Central memory CD8-positive, alpha-beta T cell (primary cell): ENCODE results near the gene MYH3.

Experiments
- ATAC-seq: fragments of 150-1000 bp; cut with Tn5 transposase; replicated peaks from 2 replicates; pipeline ENCODE4 v1.10.0; 2022; ENCODE audit warnings: mild to moderate bottlenecking, moderate FRiP score, moderate number of reproducible peaks; ENCODE audit not compliant: poor library complexity, severe bottlenecking; ENCODE audit errors: extremely low read depth
- DNase-seq, 2 donors: peaks; one replicate each; pipeline ENCODE4 v3.0.0; 2021; ENCODE audit warnings: low spot score in 2 of 2
- H3K27ac Mint-ChIP-seq: one replicate; pipeline ENCODE4 v1.8.0; 2022; ENCODE audit warnings: low read depth, mild to moderate bottlenecking, moderate library complexity, mixed read lengths
- H3K27me3 Mint-ChIP-seq: one replicate; pipeline ENCODE4 v1.8.0; 2022; ENCODE audit warnings: mixed read lengths
- H3K36me3 Mint-ChIP-seq: one replicate; pipeline ENCODE4 v1.8.0; 2022; ENCODE audit warnings: mild to moderate bottlenecking, moderate library complexity, mixed read lengths; ENCODE audit not compliant: insufficient read depth
- H3K4me1 Mint-ChIP-seq: one replicate; pipeline ENCODE4 v1.8.0; 2022; ENCODE audit warnings: mixed read lengths
- H3K4me3 Mint-ChIP-seq: one replicate; pipeline ENCODE4 v1.8.0; 2022; ENCODE audit warnings: mild to moderate bottlenecking, moderate library complexity, mixed read lengths
- H3K9me3 Mint-ChIP-seq: one replicate; pipeline ENCODE4 v1.8.0; 2022; ENCODE audit warnings: mixed read lengths

Gene MYH3

GRCh38 chr17:10640475-10640874 lies 16.6 kb downstream of the MYH3 start:
- no peak overlapping the region for H3K27ac Mint-ChIP-seq
- H3K27me3 Mint-ChIP-seq = no peaks in the 10 kb centered on the region
- no peak for DNase-seq
- no peaks in the 10 kb centered on the region for H3K4me1 Mint-ChIP-seq
- no peak for ATAC-seq
- no peaks in the 10 kb centered on the region for H3K9me3 Mint-ChIP-seq
- peaks cover 11% of the 10 kb centered on the region for H3K36me3 Mint-ChIP-seq
- no peak overlapping the region for H3K4me3 Mint-ChIP-seq

DNA sequence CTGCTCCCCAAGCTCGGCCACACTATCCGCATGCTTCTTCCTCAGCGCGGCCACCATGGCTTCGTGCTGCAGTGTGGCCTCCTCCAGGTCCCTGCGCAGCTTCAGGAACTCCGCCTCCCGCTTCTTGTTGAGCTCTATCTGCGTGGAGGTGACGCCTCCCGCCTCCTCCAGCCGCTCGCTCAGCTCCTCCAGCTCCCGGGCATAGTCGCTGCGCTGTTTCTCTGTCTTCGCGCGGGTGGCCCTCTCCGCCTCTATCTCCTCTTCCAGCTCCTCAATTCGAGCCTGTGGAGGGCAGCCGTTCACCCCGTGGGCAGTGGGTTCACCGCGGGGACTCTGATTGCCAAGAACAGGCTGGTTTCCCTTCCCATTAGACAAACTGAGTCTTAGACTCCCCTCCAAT lies 19.0 kb downstream of the MYH3 start:
- Mint-ChIP-seq H3K27ac (peak overlapping the region; percentile 42), H3K27me3 (no peaks in the 10 kb centered on the region), H3K4me1 (no peaks in the 10 kb centered on the region), H3K36me3 (peaks cover 11% of the 10 kb centered on the region), H3K4me3 (no peak overlapping the region), H3K9me3 (no peaks in the 10 kb centered on the region)
- no peak for DNase-seq
- no peak for ATAC-seq

DNA sequence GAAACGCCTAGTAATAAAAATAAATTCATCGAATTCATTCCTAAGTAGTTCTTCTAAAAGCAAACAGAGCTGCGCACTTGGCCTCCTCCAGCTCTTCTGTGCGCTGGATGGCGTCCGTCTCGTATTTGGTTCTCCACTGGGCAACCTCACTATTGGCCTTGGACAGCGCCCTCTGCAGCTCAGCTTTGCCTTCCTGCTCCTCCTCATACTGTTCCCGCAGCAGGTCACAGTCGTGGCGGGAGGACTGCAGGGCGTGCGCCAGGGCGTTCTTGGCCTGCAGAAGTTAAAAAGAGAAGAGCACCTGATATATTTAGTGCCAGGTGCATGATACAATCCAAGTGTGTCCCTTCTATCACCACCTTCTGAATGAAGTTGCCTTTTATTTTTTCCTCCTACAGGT lies 21.8 kb downstream of the MYH3 start:
- ATAC-seq = no peak
- DNase-seq = no peak
- H3K36me3 Mint-ChIP-seq = peaks cover 8% of the 10 kb centered on the region

DNA sequence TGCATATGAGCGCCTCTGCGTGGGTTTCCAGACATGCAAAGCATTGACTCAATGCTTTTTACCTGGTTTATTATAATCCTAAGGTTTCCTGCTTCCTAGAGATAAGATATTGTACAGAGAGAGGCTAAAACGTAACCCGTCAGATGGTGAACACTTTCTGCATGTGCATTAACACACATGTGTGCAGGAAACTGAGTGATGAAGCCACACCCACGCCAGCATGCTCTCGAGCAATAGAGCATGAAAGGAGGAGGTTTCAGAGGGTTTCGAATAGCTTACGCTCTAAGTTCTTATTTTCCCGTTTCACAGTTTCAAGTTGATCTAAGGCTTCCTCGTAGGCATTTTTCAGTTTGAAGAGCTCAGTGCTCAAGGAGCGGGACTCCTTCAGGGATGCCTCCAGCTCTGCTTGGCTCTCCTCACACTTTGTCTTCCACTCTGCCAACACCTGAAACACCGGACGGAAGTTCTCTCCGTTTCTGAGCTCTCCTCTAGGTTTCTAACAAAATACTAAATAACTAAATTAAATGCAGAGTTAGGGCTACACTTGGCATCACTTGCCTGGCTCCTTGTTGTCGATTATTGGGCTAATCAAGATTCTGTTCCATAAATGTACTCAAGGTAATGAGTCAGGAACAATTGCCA lies 23.2 kb downstream of the MYH3 start:
- ATAC-seq (no peak), DNase-seq (no peak)
- Mint-ChIP-seq H3K27ac (no peak overlapping the region), H3K9me3 (no peaks in the 10 kb centered on the region), H3K4me1 (peaks cover 5% of the 10 kb centered on the region), H3K36me3 (peaks cover 5% of the 10 kb centered on the region), H3K27me3 (no peaks in the 10 kb centered on the region), H3K4me3 (no peak overlapping the region)

More for the DNA sequence above, 21.8 kb downstream of the MYH3 start:
- Mint-ChIP-seq H3K27ac (no peak overlapping the region), H3K9me3 (no peaks in the 10 kb centered on the region), H3K27me3 (no peaks in the 10 kb centered on the region), H3K4me3 (no peak overlapping the region), H3K4me1 (peaks cover 5% of the 10 kb centered on the region)

GRCh38 chr17:10631701-10632100 lies 25.4 kb downstream of the MYH3 start:
- Mint-ChIP-seq H3K4me3 (no peak overlapping the region), H3K27me3 (no peaks in the 10 kb centered on the region), H3K9me3 (no peaks in the 10 kb centered on the region), H3K27ac (no peak overlapping the region), H3K36me3 (peaks cover 4% of the 10 kb centered on the region), H3K4me1 (peaks cover 5% of the 10 kb centered on the region)
- ATAC-seq (no peak), DNase-seq (no peak)

- peaks cover 5% of the 10 kb centered on the region for H3K4me1 Mint-ChIP-seq
- no peak for ATAC-seq
Observed at GRCh38 chr17:10631048-10631700, 25.9 kb downstream of the MYH3 start.

DNA sequence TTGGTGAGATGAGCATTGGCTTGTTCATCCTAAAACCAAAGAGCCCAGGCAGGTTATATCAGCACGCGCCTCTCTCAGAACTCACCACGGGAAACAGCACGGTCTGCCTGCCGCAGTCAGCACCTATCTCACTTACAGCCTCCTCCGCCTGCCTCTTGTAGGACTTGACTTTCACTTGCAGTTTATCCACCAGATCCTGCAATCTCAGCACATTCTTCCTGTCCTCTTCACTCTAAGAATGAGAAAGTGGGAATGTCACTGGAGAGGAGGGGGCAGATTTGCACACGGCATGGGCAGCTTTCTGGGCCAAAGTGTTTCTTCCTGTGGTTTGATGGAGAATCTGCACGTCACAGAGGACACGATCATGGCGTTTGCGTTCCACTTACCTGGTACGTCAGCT lies 27.4 kb downstream of the MYH3 start:
- no peak for ATAC-seq
- Mint-ChIP-seq H3K4me3 (no peak overlapping the region), H3K27ac (no peak overlapping the region), H3K27me3 (peaks cover 4% of the 10 kb centered on the region), H3K4me1 (peaks cover 5% of the 10 kb centered on the region), H3K9me3 (no peaks in the 10 kb centered on the region), H3K36me3 (peaks cover 1% of the 10 kb centered on the region)
- no peak for DNase-seq

More at GRCh38 chr17:10631048-10631700, 25.9 kb downstream of the MYH3 start:
- Mint-ChIP-seq H3K27me3 (no peaks in the 10 kb centered on the region), H3K36me3 (peaks cover 4% of the 10 kb centered on the region), H3K4me3 (no peak overlapping the region), H3K9me3 (no peaks in the 10 kb centered on the region), H3K27ac (no peak overlapping the region)
- DNase-seq = no peak

- Mint-ChIP-seq H3K4me3 (no peak overlapping the region), H3K36me3 (peaks cover 1% of the 10 kb centered on the region), H3K9me3 (no peaks in the 10 kb centered on the region), H3K4me1 (peaks cover 5% of the 10 kb centered on the region), H3K27me3 (peaks cover 10% of the 10 kb centered on the region), H3K27ac (no peak overlapping the region)
- ATAC-seq = no peak
- DNase-seq = no peak
Observed at GRCh38 chr17:10628756-10629155, 28.4 kb downstream of the MYH3 start.

GRCh38 chr17:10626390-10626789 lies 30.7 kb downstream of the MYH3 start:
- Mint-ChIP-seq H3K4me3 (no peak overlapping the region), H3K9me3 (no peaks in the 10 kb centered on the region), H3K36me3 (no peaks in the 10 kb centered on the region), H3K4me1 (peaks cover 5% of the 10 kb centered on the region), H3K27ac (no peak overlapping the region), H3K27me3 (peaks cover 16% of the 10 kb centered on the region)
- ATAC-seq = no peak
- no peak for DNase-seq

GRCh38 chr17:10624969-10625368 lies 32.1 kb downstream of the MYH3 start:
- no peak for DNase-seq
- no peak for ATAC-seq
- Mint-ChIP-seq H3K9me3 (no peaks in the 10 kb centered on the region), H3K4me1 (no peaks in the 10 kb centered on the region), H3K4me3 (no peak overlapping the region), H3K36me3 (no peaks in the 10 kb centered on the region), H3K27ac (no peak overlapping the region), H3K27me3 (peaks cover 18% of the 10 kb centered on the region)

GRCh38 chr17:10623737-10624338 lies 33.3 kb downstream of the MYH3 start:
- Mint-ChIP-seq H3K4me1 (no peaks in the 10 kb centered on the region), H3K4me3 (no peak overlapping the region), H3K27me3 (peaks cover 18% of the 10 kb centered on the region), H3K27ac (no peak overlapping the region), H3K36me3 (no peaks in the 10 kb centered on the region), H3K9me3 (no peaks in the 10 kb centered on the region)
- ATAC-seq = no peak
- DNase-seq = no peak

- DNase-seq (no peak), ATAC-seq (no peak)
- H3K9me3 Mint-ChIP-seq = no peaks in the 10 kb centered on the region
- peaks cover 18% of the 10 kb centered on the region for H3K27me3 Mint-ChIP-seq
- no peak overlapping the region for H3K27ac Mint-ChIP-seq
- H3K4me3 Mint-ChIP-seq = no peak overlapping the region
- H3K4me1 Mint-ChIP-seq = peaks cover 5% of the 10 kb centered on the region
- H3K36me3 Mint-ChIP-seq = no peaks in the 10 kb centered on the region
Observed at GRCh38 chr17:10622617-10623485, 34.3 kb downstream of the MYH3 start.
